Measurements from ENCODE around the gene EFHC1. TPM values are rescaled to one million over a fixed set of nuclear protein-coding genes. Genes with fewer than 3 reads are reported as not detected.

Gene EFHC1
- total RNA-seq, 1 donor from 2014 or later, result 23.2 TPM

DNA sequence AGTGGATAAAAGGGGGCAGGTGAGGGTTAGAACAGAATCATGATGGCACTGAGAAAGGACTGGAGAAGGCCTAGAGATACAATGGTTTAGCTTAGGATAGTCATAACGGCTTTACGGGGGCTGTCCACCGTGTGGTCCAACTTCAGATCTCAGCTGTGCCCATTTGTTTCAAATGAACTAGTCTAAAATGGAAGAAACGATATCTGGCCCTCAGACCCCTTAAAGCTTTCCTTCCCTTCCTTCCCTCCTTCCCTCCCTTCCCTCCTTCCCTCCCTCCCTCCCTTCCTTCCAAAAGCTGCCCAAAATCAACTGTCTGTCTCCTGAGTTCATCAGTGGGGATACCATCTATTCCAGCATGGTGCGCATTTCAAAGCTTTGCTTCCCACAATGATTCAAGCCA, 128.9 kb downstream of the EFHC1 start:
- ChIA-PET POLR2A (no interaction called here), CTCF (no interaction called here)
- H3K4me3 Mint-ChIP-seq, result no peak overlapping the region
- intact Hi-C loops (cut with micrococcal nuclease), result no loop called here
- H3K9me3 Mint-ChIP-seq, result no peaks in the 10 kb centered on the region
- ATAC-seq (ENCODE audit: low read depth) (no peak), DNase-seq (no peak)
- TF ChIP-seq, protein P1, sequence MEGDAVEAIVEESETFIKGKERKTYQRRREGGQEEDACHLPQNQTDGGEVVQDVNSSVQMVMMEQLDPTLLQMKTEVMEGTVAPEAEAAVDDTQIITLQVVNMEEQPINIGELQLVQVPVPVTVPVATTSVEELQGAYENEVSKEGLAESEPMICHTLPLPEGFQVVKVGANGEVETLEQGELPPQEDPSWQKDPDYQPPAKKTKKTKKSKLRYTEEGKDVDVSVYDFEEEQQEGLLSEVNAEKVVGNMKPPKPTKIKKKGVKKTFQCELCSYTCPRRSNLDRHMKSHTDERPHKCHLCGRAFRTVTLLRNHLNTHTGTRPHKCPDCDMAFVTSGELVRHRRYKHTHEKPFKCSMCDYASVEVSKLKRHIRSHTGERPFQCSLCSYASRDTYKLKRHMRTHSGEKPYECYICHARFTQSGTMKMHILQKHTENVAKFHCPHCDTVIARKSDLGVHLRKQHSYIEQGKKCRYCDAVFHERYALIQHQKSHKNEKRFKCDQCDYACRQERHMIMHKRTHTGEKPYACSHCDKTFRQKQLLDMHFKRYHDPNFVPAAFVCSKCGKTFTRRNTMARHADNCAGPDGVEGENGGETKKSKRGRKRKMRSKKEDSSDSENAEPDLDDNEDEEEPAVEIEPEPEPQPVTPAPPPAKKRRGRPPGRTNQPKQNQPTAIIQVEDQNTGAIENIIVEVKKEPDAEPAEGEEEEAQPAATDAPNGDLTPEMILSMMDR (IDR thresholded peaks at IDR 0.05), result no peak
- H3K27me3 Mint-ChIP-seq, result no peaks in the 10 kb centered on the region
- H3K27ac Mint-ChIP-seq, result no peak overlapping the region
- peaks cover 9% of the 10 kb centered on the region for H3K36me3 Mint-ChIP-seq (ENCODE audit: low read depth)
- H3K4me1 Mint-ChIP-seq, result peaks cover 57% of the 10 kb centered on the region

DNA sequence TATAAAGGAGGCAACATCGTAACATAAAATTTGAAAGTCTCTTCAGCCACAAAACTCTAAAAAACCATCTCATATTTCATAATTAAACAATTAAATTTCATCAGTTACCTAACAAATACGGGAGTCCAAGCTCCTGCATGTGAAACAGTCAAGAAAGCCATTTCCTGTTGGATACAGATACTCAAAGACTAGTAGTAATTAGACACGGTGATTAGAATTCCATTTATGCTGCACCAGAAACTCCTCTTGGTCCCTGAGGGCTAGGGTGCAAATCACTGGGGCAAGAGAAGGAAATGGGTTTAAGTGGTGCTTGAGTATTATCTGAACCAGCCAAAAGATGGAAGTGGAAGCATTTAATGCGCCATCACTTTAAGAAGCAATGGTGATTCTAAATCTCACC, 129.3 kb downstream of the EFHC1 start:
- Mint-ChIP-seq H3K27me3 (no peaks in the 10 kb centered on the region), H3K9me3 (no peaks in the 10 kb centered on the region), H3K4me3 (no peak overlapping the region), H3K36me3 (ENCODE audit: low read depth) (peaks cover 6% of the 10 kb centered on the region), H3K27ac (no peak overlapping the region), H3K4me1 (peaks cover 56% of the 10 kb centered on the region)
- CTCF ChIA-PET, result no interaction called here
- ATAC-seq (ENCODE audit: low read depth) (no peak), DNase-seq (no peak)
- POLR2A ChIA-PET, result no interaction called here
- TF ChIP-seq, protein P1 (IDR thresholded peaks at IDR 0.05), result no peak
- intact Hi-C loops (cut with micrococcal nuclease), result no loop called here

DNA sequence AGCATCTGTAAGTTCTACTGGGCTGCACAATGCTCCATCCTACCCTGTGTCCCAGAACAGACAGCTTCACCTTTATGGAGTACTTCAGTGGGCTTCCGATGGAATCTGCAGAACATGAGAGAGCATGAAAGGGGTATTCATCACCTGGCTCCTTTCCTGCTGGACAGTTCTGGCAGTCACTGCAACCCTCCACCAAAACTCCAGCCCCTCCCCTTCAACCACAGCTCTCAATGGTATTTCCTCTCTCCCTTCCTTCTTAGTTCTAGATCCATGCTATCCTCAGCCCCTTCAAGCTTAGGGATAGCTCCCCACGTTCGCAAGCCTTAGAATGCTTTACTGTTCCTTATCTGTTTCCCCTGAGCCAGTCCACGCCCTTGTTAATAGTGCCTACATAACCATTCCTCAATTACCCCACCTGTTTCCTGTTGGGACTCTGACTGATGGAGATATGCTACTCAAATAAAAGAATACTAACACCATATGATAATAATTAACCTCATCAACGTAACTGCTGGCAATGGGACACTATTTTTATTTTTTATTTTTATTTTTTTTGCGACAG, 130.0 kb downstream of the EFHC1 start:
- H3K4me3 Mint-ChIP-seq, result no peak overlapping the region
- no peaks in the 10 kb centered on the region for H3K27me3 Mint-ChIP-seq
- peaks cover 54% of the 10 kb centered on the region for H3K4me1 Mint-ChIP-seq
- H3K36me3 Mint-ChIP-seq (ENCODE audit: low read depth), result peaks cover 5% of the 10 kb centered on the region
- TF ChIP-seq, protein P1 (IDR thresholded peaks at IDR 0.05), result no peak
- intact Hi-C loops (cut with micrococcal nuclease), result no loop called here
- ChIA-PET CTCF (no interaction called here), POLR2A (no interaction called here)
- H3K27ac Mint-ChIP-seq, result no peak overlapping the region
- DNase-seq (no peak), ATAC-seq (ENCODE audit: low read depth) (no peak)
- H3K9me3 Mint-ChIP-seq, result no peaks in the 10 kb centered on the region

DNA sequence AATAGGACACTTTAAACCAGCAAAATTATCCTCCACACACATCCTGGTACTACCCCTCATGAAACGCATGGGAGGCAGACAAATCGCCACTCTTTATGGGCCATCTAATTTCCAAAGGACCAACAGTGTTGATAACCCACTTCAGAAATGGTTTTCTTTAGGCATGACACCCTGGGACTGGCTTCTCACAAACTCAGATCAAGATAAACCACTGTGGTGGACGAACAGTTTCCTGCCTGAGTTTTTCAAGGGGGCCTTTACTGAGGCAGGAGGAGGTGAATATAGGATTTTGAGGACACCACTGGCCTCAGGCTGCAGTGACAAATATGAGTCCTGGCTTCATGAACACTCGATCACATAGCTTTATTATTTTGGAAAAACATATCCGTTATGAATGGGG, 130.7 kb downstream of the EFHC1 start:
- POLR2A ChIA-PET, result no interaction called here
- Mint-ChIP-seq H3K36me3 (ENCODE audit: low read depth) (peaks cover 5% of the 10 kb centered on the region), H3K4me1 (peaks cover 54% of the 10 kb centered on the region), H3K27me3 (no peaks in the 10 kb centered on the region), H3K27ac (no peak overlapping the region), H3K9me3 (no peaks in the 10 kb centered on the region), H3K4me3 (no peak overlapping the region)
- intact Hi-C loops (cut with micrococcal nuclease), result no loop called here
- TF ChIP-seq, protein P1 (IDR thresholded peaks at IDR 0.05), result no peak
- CTCF ChIA-PET, result no interaction called here
- ATAC-seq (ENCODE audit: low read depth) (no peak), DNase-seq (no peak)

DNA sequence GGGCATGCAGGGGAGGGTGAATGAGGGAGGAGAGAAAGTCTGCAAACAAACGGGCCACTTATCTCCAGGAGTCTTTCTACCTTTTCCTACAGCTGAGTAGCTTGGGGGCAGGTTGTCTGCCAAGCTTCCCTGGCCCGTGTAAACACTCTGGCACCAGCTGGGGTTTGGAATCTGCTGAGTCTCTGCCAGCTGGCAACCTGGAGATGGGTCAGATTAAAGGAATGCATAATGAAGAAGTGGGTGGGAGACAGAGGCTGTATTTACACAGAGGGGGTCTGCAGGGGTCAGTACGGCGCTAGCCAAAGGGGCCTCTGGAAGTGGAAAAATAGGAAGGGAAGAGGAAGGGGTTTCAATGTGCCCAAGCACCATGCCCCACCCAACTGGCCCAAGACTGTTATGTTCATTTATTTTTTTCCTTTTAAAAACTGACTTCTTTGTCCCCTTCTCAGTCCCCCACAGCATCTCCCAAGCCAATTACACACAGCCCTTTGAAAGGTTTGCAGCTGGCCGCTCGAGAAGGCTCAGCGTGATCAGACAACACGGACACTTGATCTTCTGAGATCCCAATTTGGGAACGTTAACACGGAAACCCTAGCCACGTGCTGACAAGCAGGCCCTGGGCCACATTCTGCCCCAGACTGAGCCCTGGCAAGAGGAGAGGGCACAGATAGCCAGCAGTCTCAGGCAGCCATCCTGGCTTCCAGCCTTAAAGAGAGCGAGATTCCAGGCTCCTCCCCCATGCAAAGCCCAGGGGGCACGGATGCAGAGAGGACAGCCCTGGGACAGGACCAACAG, 131.5 kb downstream of the EFHC1 start:
- Mint-ChIP-seq H3K27me3 (no peaks in the 10 kb centered on the region), H3K4me3 (peak overlapping the region; percentile 42), H3K4me1 (peaks cover 45% of the 10 kb centered on the region), H3K36me3 (ENCODE audit: low read depth) (peaks cover 5% of the 10 kb centered on the region), H3K27ac (peak overlapping the region; percentile 70), H3K9me3 (no peaks in the 10 kb centered on the region)
- CTCF ChIA-PET, result interaction anchor here (1.5 kb wide), 1 partner anchor 25 kb away, joined by 5 read pairs; no protein-coding TSS in a partner anchor
- ATAC-seq (ENCODE audit: low read depth), result no peak
- POLR2A ChIA-PET, result interaction anchor here (0.6 to 1.3 kb wide), 3 partner anchors 18 to 255 kb away, joined by 3 to 7 read pairs (median 3); no protein-coding TSS in a partner anchor
- DNase-seq, result no peak
- intact Hi-C loops (cut with micrococcal nuclease), result loop anchor here (1.0 to 2.0 kb wide), 2 partner anchors 23 to 54 kb away; no protein-coding TSS in a partner anchor
- TF ChIP-seq, protein P1 (IDR thresholded peaks at IDR 0.05), result no peak

Data from activated B cell treated with CpG ODN at 0.5 μM for 24 hours (primary cell).